ENCODE measurements around the gene MRPL3.

DNA sequence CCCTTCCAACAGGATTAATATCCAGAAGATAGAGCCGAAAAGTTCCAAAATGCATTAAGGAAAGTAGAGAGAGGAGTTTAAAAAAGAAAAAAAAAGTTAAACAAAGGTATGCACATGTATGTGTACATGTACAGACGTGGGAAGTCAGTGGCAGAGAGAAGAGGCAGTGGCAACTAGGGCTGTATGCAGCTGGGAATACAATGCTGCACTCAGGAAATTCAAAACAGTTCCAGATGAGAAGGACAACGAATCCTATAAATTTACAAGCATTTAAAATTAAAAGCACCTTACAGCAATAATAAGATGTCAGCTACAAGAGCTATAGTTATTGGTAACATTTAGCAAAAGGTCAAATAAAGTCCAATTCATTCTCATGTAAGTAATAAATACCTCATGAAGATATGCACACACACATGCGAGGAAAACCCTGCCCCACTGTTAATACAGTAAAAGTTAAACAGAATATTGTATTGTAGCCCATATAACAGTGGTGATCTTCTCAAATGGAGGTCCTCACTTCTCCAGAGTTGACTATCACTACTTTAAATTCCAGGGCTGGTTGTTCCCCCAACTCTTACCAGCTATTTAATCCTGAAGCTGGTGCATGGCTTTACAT lies 18.2 kb downstream of the MRPL3 start:
- TF ChIP-seq, protein P1, sequence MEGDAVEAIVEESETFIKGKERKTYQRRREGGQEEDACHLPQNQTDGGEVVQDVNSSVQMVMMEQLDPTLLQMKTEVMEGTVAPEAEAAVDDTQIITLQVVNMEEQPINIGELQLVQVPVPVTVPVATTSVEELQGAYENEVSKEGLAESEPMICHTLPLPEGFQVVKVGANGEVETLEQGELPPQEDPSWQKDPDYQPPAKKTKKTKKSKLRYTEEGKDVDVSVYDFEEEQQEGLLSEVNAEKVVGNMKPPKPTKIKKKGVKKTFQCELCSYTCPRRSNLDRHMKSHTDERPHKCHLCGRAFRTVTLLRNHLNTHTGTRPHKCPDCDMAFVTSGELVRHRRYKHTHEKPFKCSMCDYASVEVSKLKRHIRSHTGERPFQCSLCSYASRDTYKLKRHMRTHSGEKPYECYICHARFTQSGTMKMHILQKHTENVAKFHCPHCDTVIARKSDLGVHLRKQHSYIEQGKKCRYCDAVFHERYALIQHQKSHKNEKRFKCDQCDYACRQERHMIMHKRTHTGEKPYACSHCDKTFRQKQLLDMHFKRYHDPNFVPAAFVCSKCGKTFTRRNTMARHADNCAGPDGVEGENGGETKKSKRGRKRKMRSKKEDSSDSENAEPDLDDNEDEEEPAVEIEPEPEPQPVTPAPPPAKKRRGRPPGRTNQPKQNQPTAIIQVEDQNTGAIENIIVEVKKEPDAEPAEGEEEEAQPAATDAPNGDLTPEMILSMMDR (IDR thresholded peaks at IDR 0.05), result no peak
- no peak for TF ChIP-seq POLR2A (IDR thresholded peaks at IDR 0.05)
